HG03108 (cell line): Measurements from ENCODE around the gene COBLL1.

Experiments
- ATAC-seq: cut with Tn5 transposase; IDR thresholded peaks from one replicate; pipeline ENCODE4 v1.9.1; 2021; ENCODE audit warnings: moderate library complexity; ENCODE audit not compliant: unreplicated experiment

COBLL1 gene

DNA sequence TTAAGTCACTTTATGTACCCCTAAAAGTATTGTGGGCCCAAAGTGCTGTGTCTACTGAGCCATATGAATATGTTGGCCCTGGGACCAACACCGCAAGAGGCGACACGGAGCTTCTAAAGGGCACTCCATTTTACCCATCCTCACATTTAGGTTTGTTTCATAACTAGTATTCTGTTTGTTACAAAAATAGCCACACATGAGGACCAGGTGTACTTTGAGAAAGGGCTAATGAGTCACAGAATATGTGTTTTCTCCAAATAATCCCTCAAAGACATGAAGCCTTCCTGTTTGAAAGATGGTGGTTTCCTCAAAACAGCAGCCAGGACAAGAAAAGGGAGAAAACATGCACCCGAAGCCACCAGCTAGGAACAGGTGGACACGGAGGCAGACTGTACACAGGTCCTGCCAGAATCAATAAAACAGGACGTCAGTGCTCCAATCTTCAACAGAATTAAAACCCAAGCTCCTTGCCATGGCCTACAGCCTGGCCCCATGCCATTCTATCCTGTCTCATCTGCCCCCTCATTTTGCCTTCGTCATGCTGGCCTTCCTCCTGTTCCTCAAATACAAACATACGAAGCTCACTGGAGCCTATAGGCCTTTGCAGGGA is 198.6 kb downstream of the COBLL1 start:
- no peak for ATAC-seq

DNA sequence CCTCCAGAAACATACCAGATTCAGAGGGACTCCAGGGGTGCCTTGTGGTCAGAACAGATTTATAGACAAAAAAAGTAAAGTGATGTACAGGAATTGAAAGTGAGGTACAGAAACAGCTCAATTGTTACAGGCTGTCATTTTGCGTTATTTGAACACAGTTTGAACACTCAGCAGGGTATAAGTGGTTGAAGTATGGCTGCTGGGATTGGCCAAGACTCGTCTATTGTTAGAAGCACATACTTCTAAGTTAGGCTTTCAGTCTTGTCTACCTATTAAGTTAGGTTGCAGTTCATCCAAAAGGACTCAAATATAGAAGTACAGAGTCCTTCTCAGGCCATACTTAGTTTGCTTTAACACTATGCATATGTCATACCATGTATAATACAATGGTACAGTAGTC is 199.4 kb downstream of the COBLL1 start:
- ATAC-seq = no peak
